C4-2B (cell line): ENCODE results near the gene NCOA3.

Source experiments
- H3K27ac ChIP-seq: fragments of 450-650 bp; 2 replicates; pipeline ENCODE4 v1.5.1; 2017
- CTCF ChIP-seq: fragments of 450-650 bp; conservative IDR thresholded peaks from 2 replicates; pipeline ENCODE4 v1.5.1; 2017; ENCODE audit warnings: mild to moderate bottlenecking
- ZFX ChIP-seq: fragments of 450-650 bp; IDR thresholded peaks from 2 replicates; pipeline ENCODE4 v1.6.1; 2017

The NCOA3 gene

DNA sequence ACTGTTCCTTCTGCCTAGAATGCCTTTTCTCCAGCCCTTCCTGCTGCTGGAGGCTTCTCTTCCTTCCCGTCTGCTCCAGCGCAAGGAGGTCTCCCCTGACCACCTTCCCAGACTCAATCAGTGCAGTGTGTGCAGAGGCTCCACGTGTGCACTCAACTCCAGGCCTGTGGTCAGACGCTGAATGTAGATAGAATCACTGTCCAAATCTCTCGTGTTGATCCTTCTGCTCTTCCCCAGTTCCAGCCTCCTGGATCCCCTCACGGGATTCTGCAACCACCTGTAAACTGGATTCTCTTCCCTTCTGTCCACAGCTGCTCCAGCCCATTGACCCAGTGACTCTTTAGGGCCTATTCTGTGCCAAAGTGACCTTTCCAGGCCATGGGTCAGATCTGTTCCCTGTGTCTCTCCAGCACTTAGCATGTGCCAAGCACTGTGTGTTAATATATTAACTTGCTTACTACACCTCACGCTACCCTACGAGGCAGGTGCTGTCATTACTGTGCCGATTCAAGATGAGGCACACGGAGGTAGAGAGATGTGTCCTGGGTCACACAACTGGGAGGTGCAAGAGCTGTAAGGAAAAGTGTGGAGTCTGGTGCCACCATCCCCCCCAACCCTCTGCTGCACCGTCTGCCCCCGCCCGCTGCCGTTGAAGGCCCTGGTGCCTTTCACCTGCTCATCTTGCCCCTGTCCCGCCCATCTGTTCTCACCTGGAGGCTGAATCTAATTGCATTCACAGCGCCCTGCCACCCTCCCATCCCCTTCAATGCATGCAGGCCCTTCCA lies 171.4 kb downstream of the NCOA3 start:
- H3K27ac ChIP-seq: no peak overlapping the region
- TF ChIP-seq CTCF (no peak), ZFX (no peak)

DNA sequence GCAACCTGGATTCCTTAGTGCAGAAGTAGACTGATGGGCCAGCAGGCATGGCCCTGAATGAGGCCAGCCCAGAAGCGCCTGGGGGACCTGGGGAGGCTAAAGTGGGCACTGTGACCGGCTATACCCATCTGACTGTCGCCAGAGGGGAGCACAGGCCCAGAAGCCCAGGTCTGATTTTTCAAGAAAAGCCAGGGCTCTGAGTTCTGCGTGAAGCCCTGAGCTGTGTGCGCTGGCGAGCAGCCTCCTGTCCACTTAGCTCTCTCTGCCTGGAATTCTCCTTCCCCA lies 171.9 kb downstream of the NCOA3 start:
- TF ChIP-seq ZFX: no peak
- TF ChIP-seq CTCF: no peak
- no peak overlapping the region for H3K27ac ChIP-seq

GRCh38 chr20:47674145-47674544 lies 172.5 kb downstream of the NCOA3 start:
- H3K27ac ChIP-seq: no peak overlapping the region
- TF ChIP-seq ZFX (no peak), CTCF (no peak)

GRCh38 chr20:47674686-47675085 lies 173.0 kb downstream of the NCOA3 start:
- TF ChIP-seq CTCF (no peak), ZFX (no peak)
- no peak overlapping the region for H3K27ac ChIP-seq

DNA sequence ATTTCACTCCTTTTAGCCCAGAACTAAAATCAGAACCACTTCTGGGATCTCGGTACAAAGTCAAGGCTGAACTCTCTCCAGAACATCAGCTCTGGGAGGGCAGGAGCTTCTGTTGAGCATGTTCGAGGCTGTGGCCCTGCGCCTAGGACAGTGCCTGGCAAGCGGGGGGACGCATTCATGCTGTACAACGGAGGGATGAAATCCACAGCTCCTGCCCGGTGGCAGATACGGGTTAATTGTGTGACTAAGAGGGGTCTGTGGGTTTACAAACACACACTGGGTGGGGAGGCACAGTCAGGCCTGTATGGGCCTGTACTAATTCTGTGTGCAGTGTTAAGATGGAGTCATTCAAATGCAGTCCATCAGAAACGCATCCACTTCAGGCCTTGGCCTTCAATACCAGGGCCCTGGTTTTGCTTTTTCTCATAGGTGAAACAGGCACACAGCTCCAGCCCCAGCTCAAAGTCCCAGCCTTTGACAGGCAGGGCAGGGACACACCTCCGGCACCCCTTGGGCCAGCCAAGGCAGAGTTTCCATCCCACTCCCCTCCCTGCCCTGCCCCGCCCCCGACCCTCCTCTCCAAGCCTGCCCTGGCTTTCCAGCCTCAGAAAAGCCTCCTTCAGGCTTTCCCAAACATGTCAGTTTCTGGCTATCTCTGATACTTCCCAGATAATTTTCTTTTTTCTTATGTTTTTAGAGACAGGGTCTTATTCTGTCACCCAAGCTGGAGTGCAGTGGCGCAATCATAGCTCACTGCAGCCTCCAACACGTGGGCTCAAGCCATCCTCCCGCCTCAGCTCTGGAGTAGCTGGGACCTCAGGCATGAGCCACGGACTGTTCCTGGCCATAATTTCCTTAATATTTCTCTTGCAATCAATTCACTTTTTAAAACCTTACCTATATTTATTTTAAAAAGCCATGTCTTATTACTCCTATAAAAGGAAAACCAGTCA lies 173.8 kb downstream of the NCOA3 start:
- TF ChIP-seq CTCF: no peak
- no peak for TF ChIP-seq ZFX
- H3K27ac ChIP-seq: no peak overlapping the region

DNA sequence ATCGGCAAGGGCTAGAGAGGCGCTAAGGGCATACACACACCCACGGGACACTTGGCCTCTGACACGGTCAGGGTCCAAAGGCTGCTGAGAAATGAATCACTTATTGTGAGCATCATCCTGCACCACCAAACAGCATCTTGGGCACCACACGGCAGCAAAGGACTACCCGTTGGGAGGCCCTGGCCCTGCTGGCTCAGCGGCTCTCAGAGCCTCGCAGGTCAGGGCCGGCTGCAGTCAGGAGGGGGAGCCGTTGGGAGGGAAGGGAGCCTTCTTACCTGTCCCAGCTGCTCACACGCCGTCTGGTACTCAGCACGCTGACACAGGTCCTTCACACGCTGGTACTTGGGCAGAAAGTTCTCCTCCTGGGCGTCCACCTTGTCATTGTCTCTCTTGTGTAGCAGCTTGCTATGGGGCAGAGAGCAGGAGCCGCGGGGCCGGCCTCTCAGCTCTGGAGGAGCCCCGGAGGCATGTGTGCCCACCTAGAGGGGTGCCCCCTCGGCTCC lies 174.6 kb downstream of the NCOA3 start:
- TF ChIP-seq ZFX (no peak), CTCF (no peak)

More for the DNA sequence above, 174.6 kb downstream of the NCOA3 start:
- no peak overlapping the region for H3K27ac ChIP-seq
